HG03159 (cell line): Measurements from ENCODE around the gene VEZF1.
A peak's percentile ranks its signal among the peaks of the same experiment; 100 is the strongest.

Experiments
- ATAC-seq: cut with Tn5 transposase; IDR thresholded peaks from one replicate; pipeline ENCODE4 v1.9.1; 2021; ENCODE audit warnings: mild to moderate bottlenecking, moderate library complexity; ENCODE audit not compliant: unreplicated experiment

VEZF1 gene

GRCh38 chr17:57953219-57953618 lies 34.8 kb downstream of the VEZF1 start:
- no peak for ATAC-seq

- ATAC-seq: no peak
These were observed 38.4 kb downstream of the VEZF1 start for GRCh38 chr17:57949649-57950048.

GRCh38 chr17:57948555-57949420 lies 39.3 kb downstream of the VEZF1 start:
- ATAC-seq: no peak

- no peak for ATAC-seq
These were observed 39.9 kb downstream of the VEZF1 start for GRCh38 chr17:57948169-57948554.

GRCh38 chr17:57947369-57947768 lies 40.7 kb downstream of the VEZF1 start:
- no peak for ATAC-seq

GRCh38 chr17:57946798-57947358 lies 41.2 kb downstream of the VEZF1 start:
- ATAC-seq: peak; percentile 86

- no peak for ATAC-seq
These were observed 41.9 kb downstream of the VEZF1 start for GRCh38 chr17:57945996-57946797.

GRCh38 chr17:57944908-57945307 lies 43.1 kb downstream of the VEZF1 start:
- ATAC-seq: no peak

- ATAC-seq: no peak
These were observed 44.4 kb downstream of the VEZF1 start for GRCh38 chr17:57943645-57944044.

GRCh38 chr17:57943140-57943539 lies 44.9 kb downstream of the VEZF1 start:
- no peak for ATAC-seq

- no peak for ATAC-seq
These were observed 46.4 kb downstream of the VEZF1 start for GRCh38 chr17:57941384-57942370.

GRCh38 chr17:57940653-57941329 lies 47.3 kb downstream of the VEZF1 start:
- no peak for ATAC-seq

GRCh38 chr17:57940231-57940630 lies 47.8 kb downstream of the VEZF1 start:
- ATAC-seq: no peak

- peak; percentile 80 for ATAC-seq
These were observed 48.3 kb downstream of the VEZF1 start for GRCh38 chr17:57939797-57940196.

- ATAC-seq: no peak
These were observed 50.0 kb downstream of the VEZF1 start for GRCh38 chr17:57938061-57938502.

- no peak for ATAC-seq
These were observed 50.6 kb downstream of the VEZF1 start for GRCh38 chr17:57937492-57937891.

GRCh38 chr17:57935833-57936807 lies 51.9 kb downstream of the VEZF1 start:
- no peak for ATAC-seq

- ATAC-seq: no peak
These were observed 56.4 kb downstream of the VEZF1 start for GRCh38 chr17:57931488-57932137.
